Left ventricle myocardium inferior (tissue), 1 donor: ENCODE measurements around the gene MED29. TPM values are rescaled to one million over a fixed set of nuclear protein-coding genes. Genes with fewer than 3 reads are reported as not detected.

Experiments
- DNase-seq: peaks from one replicate; pipeline ENCODE4 v3.0.0-alpha.2; 2020
- H3K27ac ChIP-seq: fragments of 200-600 bp; replicated peaks from 2 replicates; pipeline ENCODE4 v1.8.0; 2021
- H3K27me3 ChIP-seq: fragments of 200-600 bp; 2 replicates; pipeline ENCODE4 v1.8.0; 2021; ENCODE audit warnings: low read depth
- H3K36me3 ChIP-seq: fragments of 200-600 bp; 2 replicates; pipeline ENCODE4 v1.8.0; 2021
- H3K4me1 ChIP-seq: fragments of 200-600 bp; 2 replicates; pipeline ENCODE4 v1.8.0; 2021
- H3K4me3 ChIP-seq: fragments of 200-600 bp; 2 replicates; pipeline ENCODE4 v1.8.0; 2021; ENCODE audit warnings: mild to moderate bottlenecking, moderate library complexity
- H3K9me3 ChIP-seq: fragments of 200-600 bp; replicated peaks from 2 replicates; pipeline ENCODE4 v1.8.0; 2021
- CTCF ChIP-seq: fragments of 200-600 bp; IDR thresholded peaks from 2 replicates; pipeline ENCODE4 v1.8.0; 2021; ENCODE audit warnings: antibody characterized with exemption, mild to moderate bottlenecking, borderline replicate concordance
- intact Hi-C: fragments of 100-400 bp; cut with micrococcal nuclease; formaldehyde crosslinking; loops from one replicate; pipeline ENCODE4 v1.11.0; 2022
- total RNA-seq: library from RNA; stranded (reverse); fragmentation: NEBNext Ultra II Directional; extraction: Animal tissue kit (Norgen Biotek cat#: 25700); gene quantifications from one replicate; pipeline ENCODE4 v1.2.1, GENCODE V29; 2021
- donor health status: DM: no; HTN: yes; CAD: no; lungs with severe emphysema.

The MED29 gene
- total RNA-seq, 1 donor from 2014 or later = 25.7 TPM

GRCh38 chr19:39379865-39380396, 11.2 kb upstream of the MED29 start:
- H3K4me3 ChIP-seq = no peak overlapping the region
- no peak overlapping the region for H3K27ac ChIP-seq
- no peaks in the 10 kb centered on the region for H3K27me3 ChIP-seq
- H3K4me1 ChIP-seq = no peaks in the 10 kb centered on the region
- TF ChIP-seq CTCF = no peak
- peaks cover 98% of the 10 kb centered on the region for H3K36me3 ChIP-seq
- no peak for DNase-seq
- no peaks in the 10 kb centered on the region for H3K9me3 ChIP-seq
- intact Hi-C loops = no loop called here

- intact Hi-C loops = no loop called here
- DNase-seq = no peak
- Histone ChIP-seq H3K4me3 (no peak overlapping the region), H3K27me3 (no peaks in the 10 kb centered on the region), H3K9me3 (no peaks in the 10 kb centered on the region), H3K27ac (no peak overlapping the region), H3K4me1 (no peaks in the 10 kb centered on the region), H3K36me3 (peaks cover 98% of the 10 kb centered on the region)
- TF ChIP-seq CTCF = no peak
Observed at GRCh38 chr19:39380521-39381502, 10.4 kb upstream of the MED29 start.

GRCh38 chr19:39381910-39382611, 9.1 kb upstream of the MED29 start:
- intact Hi-C loops = no loop called here
- H3K36me3 ChIP-seq = peaks cover 98% of the 10 kb centered on the region
- no peaks in the 10 kb centered on the region for H3K27me3 ChIP-seq
- no peak for TF ChIP-seq CTCF
- no peaks in the 10 kb centered on the region for H3K9me3 ChIP-seq
- no peak for DNase-seq
- no peak overlapping the region for H3K4me3 ChIP-seq
- no peaks in the 10 kb centered on the region for H3K4me1 ChIP-seq
- H3K27ac ChIP-seq = no peak overlapping the region

- Histone ChIP-seq H3K36me3 (peaks cover 98% of the 10 kb centered on the region), H3K9me3 (no peaks in the 10 kb centered on the region), H3K27me3 (no peaks in the 10 kb centered on the region), H3K27ac (no peak overlapping the region), H3K4me1 (no peaks in the 10 kb centered on the region), H3K4me3 (no peak overlapping the region)
- intact Hi-C loops = no loop called here
- TF ChIP-seq CTCF = no peak
- no peak for DNase-seq
Observed at GRCh38 chr19:39382991-39383828, 8.0 kb upstream of the MED29 start.
